Neural progenitor cell (in vitro differentiated cells): Measurements from ENCODE around the gene FBXW7.

Experiments
- EZH2 ChIP-seq: fragments of 200-600 bp; sonication (generic); IDR thresholded peaks from 2 replicates; pipeline ENCODE4 v1.6.1; 2017; ENCODE audit warnings: antibody characterized with exemption, mild to moderate bottlenecking, moderate library complexity
- TF ChIP-seq, protein P1 (sequence below): fragments of 200-600 bp; sonication (generic); IDR thresholded peaks from 2 replicates; pipeline ENCODE4 v1.5.1; 2017; ENCODE audit warnings: antibody characterized with exemption, mild to moderate bottlenecking

- TF ChIP-seq, protein P1, sequence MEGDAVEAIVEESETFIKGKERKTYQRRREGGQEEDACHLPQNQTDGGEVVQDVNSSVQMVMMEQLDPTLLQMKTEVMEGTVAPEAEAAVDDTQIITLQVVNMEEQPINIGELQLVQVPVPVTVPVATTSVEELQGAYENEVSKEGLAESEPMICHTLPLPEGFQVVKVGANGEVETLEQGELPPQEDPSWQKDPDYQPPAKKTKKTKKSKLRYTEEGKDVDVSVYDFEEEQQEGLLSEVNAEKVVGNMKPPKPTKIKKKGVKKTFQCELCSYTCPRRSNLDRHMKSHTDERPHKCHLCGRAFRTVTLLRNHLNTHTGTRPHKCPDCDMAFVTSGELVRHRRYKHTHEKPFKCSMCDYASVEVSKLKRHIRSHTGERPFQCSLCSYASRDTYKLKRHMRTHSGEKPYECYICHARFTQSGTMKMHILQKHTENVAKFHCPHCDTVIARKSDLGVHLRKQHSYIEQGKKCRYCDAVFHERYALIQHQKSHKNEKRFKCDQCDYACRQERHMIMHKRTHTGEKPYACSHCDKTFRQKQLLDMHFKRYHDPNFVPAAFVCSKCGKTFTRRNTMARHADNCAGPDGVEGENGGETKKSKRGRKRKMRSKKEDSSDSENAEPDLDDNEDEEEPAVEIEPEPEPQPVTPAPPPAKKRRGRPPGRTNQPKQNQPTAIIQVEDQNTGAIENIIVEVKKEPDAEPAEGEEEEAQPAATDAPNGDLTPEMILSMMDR: peak; percentile 46
- TF ChIP-seq EZH2: no peak
Observed at GRCh38 chr4:152540293-152540674, 4.4 kb upstream of the FBXW7 start.
